ENCODE data around the gene ENG. TPM values are rescaled to one million over a fixed set of nuclear protein-coding genes. Genes with fewer than 3 reads are reported as not detected.
A peak's percentile ranks its signal among the peaks of the same experiment; 100 is the strongest.

ENG gene
- polyA plus RNA-seq, 1 of the 3 experiments (the other 2 are of a cell fraction) = 18.8 TPM

DNA sequence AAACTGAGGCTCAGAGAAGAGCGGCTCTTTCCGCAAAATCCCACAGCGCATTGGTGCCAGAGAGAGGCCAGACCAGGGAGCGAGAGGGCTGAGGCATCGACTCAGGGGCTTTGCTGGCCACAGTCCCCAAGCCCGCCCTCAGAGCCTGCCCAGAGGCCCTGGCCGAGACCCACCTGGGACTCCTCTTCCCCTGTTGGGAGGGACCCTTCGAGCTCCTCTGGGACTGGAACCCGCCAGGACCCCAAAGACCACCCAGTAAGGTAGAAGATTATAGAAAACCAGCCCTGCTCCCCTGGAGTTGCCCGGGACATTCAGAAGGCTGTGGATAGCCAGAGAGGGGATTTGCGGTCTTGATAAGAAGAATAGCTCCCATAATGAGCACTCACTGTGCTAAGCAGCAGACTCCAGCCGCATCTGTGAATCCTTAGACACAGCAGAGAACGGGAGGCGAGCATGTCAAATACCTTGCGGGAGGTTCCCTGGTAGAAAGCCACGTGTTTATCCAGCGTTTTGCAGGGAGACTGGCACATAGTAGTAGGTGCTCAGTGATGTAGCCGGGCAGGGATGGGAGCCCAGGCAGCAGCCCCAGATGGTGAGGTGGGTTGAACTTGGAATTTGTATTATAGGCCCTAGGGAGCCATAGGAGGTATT lies 23.7 kb upstream of the ENG start:
- no peak for DNase-seq
- Histone ChIP-seq H3K36me3 (replicated peaks in 1 of 2; ENCODE audit: control insufficient read depth in 1 of 2, insufficient read depth in 2 of 2, low read length in 1 of 2) (no peaks in the 10 kb centered on the region), H3K4me3 (ENCODE audit: low read depth in 2 of 2, low read length in 1 of 2) (peak overlapping the region; percentile 52 to 71), H4K20me1 (ENCODE audit: insufficient read depth) (no peaks in the 10 kb centered on the region), H3F3A (replicated peaks; ENCODE audit: insufficient read depth) (peaks cover 2% of the 10 kb centered on the region), H3K9ac (peak overlapping the region; percentile 63; the same call in 1 of the 2 replicates), H3K27me3 (ENCODE audit: insufficient read depth) (no peaks in the 10 kb centered on the region), H3K4me1 (ENCODE audit: control insufficient read depth in 1 of 2, insufficient read depth in 2 of 2, low read depth in 1 of 2, low read length in 1 of 2) (peaks cover 9 to 39% of the 10 kb centered on the region in 2 experiments; a peak in 2 of 4 replicates), H3K27ac (ENCODE audit: low read depth in 2 of 2, low read length in 1 of 2) (peak overlapping the region in 1 of 2 experiments; percentile 59; a peak in 1 of 4 replicates), H2AFZ (ENCODE audit: low read depth) (peak overlapping the region; percentile 93), H3K4me2 (peak overlapping the region; percentile 97), H3K79me2 (ENCODE audit: insufficient read depth) (peaks cover 7% of the 10 kb centered on the region; the same call in 1 of the 2 replicates), H3K9me2 (no peaks in the 10 kb centered on the region), H3K9me3 (no peaks in the 10 kb centered on the region)
- TF ChIP-seq, protein P1, sequence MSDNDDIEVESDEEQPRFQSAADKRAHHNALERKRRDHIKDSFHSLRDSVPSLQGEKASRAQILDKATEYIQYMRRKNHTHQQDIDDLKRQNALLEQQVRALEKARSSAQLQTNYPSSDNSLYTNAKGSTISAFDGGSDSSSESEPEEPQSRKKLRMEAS (IDR thresholded peaks at IDR 0.05; ENCODE audit: low read depth) = no peak
- no peak for TF ChIP-seq FOXM1 (IDR thresholded peaks at IDR 0.05; ENCODE audit: low read depth)
- TF ChIP-seq MXI1 (IDR thresholded peaks at IDR 0.05; ENCODE audit: low read depth, low read length) = no peak
- no peak for TF ChIP-seq YY1 (IDR thresholded peaks at IDR 0.05; ENCODE audit: low read depth)
- no peak for TF ChIP-seq TCF12 (IDR thresholded peaks at IDR 0.05)
- POLR2A ChIA-PET = interaction anchor here (0.5 kb wide), 1 partner anchor 280 kb away, joined by 3 read pairs; no protein-coding TSS in a partner anchor
- WGBS (ENCODE audit: low lambda C conversion rate) = 47% methylated on average over 15 of the region's 18 CpGs
- CTCF ChIA-PET = interaction anchor here (0.8 to 5.9 kb wide), 5 partner anchors 8 to 143 kb away, joined by 3 to 31 read pairs (median 12); partner anchors contain the start of genes CDK9, ENG and TOR2A

DNA sequence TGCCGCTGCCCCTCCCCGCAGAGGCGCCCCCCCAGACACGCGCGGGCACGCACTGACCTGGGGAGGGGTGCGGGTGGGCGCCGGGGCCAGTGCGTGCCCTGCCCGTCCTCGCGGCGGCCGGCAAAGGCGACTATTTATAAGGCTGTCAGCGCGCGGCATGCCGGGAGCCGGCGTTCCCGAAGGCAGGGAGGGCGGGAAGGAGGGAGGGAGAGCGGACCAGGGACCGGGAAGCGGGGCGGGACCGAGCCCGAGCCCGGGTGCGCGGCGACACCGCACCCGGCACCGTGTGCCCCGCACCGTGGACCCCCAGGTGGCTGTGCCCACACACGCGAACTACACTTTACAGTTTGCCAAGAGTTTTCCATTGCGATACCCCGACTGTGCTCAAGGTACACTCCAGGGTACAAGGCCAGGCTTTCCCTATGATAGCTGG lies 23.1 kb upstream of the ENG start, which contains the start of gene AK1:
Gene AK1 (minus strand): TSS at position 110 of the 433 bp plus-strand sequence. CDS start 3,058 bp downstream, outside the sequence.
- no peaks in the 10 kb centered on the region for H3K9me2 ChIP-seq
- CTCF ChIA-PET = interaction anchor here (0.8 to 5.9 kb wide), 6 partner anchors 8 to 142 kb away, joined by 3 to 31 read pairs (median 8); partner anchors contain the start of genes CDK9, ENG and TOR2A
- H3K79me2 ChIP-seq (ENCODE audit: insufficient read depth) = peaks cover 7% of the 10 kb centered on the region; the same call in 1 of the 2 replicates
- TF ChIP-seq, protein P2, sequence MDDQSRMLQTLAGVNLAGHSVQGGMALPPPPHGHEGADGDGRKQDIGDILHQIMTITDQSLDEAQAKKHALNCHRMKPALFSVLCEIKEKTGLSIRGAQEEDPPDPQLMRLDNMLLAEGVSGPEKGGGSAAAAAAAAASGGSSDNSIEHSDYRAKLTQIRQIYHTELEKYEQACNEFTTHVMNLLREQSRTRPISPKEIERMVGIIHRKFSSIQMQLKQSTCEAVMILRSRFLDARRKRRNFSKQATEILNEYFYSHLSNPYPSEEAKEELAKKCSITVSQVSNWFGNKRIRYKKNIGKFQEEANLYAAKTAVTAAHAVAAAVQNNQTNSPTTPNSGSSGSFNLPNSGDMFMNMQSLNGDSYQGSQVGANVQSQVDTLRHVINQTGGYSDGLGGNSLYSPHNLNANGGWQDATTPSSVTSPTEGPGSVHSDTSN (IDR thresholded peaks at IDR 0.05) = peak; percentile 53; the same call in 1 of the 2 replicates
- TF ChIP-seq NRF1 (IDR thresholded peaks at IDR 0.05; ENCODE audit: low read depth, low read length) (no peak), FOSL2 (IDR thresholded peaks at IDR 0.05; ENCODE audit: borderline replicate concordance, low read depth) (no peak), POLR2AphosphoS5 (IDR thresholded peaks at IDR 0.05; ENCODE audit: low read depth, low read length) (peak; percentile 50), MXI1 (IDR thresholded peaks at IDR 0.05; ENCODE audit: low read depth, low read length) (peak; percentile 78), GABPA (IDR thresholded peaks at IDR 0.05; ENCODE audit: low read depth) (no peak), CHD2 (IDR thresholded peaks at IDR 0.05; ENCODE audit: low read length, partially characterized antibody) (no peak), TAF1 (IDR thresholded peaks at IDR 0.05; ENCODE audit: borderline replicate concordance, low read depth, low read length) (no peak), SIN3A (IDR thresholded peaks at IDR 0.05; ENCODE audit: borderline replicate concordance, low read depth, low read length) (peak; percentile 79)
- TF ChIP-seq, protein P3, sequence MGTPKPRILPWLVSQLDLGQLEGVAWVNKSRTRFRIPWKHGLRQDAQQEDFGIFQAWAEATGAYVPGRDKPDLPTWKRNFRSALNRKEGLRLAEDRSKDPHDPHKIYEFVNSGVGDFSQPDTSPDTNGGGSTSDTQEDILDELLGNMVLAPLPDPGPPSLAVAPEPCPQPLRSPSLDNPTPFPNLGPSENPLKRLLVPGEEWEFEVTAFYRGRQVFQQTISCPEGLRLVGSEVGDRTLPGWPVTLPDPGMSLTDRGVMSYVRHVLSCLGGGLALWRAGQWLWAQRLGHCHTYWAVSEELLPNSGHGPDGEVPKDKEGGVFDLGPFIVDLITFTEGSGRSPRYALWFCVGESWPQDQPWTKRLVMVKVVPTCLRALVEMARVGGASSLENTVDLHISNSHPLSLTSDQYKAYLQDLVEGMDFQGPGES (IDR thresholded peaks at IDR 0.05; ENCODE audit: low read depth, low read length) = no peak
- TF ChIP-seq, protein P1 (IDR thresholded peaks at IDR 0.05; ENCODE audit: low read depth) = peak; percentile 74
- no peaks in the 10 kb centered on the region for H4K20me1 ChIP-seq (ENCODE audit: insufficient read depth)
- peak within 1 kb of the TSS; percentile 52 to 71 for H3K4me3 ChIP-seq (ENCODE audit: low read depth in 2 of 2, low read length in 1 of 2)
- POLR2A ChIA-PET = no interaction called here
- peak within 1 kb of the TSS in 1 of 2 experiments; percentile 59; a peak in 1 of 4 replicates for H3K27ac ChIP-seq (ENCODE audit: low read depth in 2 of 2, low read length in 1 of 2)
- H3K27me3 ChIP-seq (ENCODE audit: insufficient read depth) = no peaks in the 10 kb centered on the region
- H3F3A ChIP-seq (replicated peaks; ENCODE audit: insufficient read depth) = peaks cover 2% of the 10 kb centered on the region
- 0% methylated on average over 17 of the region's 44 CpGs for WGBS (ENCODE audit: low lambda C conversion rate)
- H2AFZ ChIP-seq (ENCODE audit: low read depth) = peak within 1 kb of the TSS; percentile 93
- H3K9ac ChIP-seq = peak within 1 kb of the TSS; percentile 63
- H3K36me3 ChIP-seq (replicated peaks in 1 of 2; ENCODE audit: control insufficient read depth in 1 of 2, insufficient read depth in 2 of 2, low read length in 1 of 2) = peaks cover 0 to under 1% of the 10 kb centered on the region in 2 experiments
- DNase-seq = peak; percentile 91
- peak within 1 kb of the TSS; percentile 97 for H3K4me2 ChIP-seq
- H3K4me1 ChIP-seq (ENCODE audit: control insufficient read depth in 1 of 2, insufficient read depth in 2 of 2, low read depth in 1 of 2, low read length in 1 of 2) = peaks cover 9 to 39% of the 10 kb centered on the region in 2 experiments; a peak in 2 of 4 replicates
- no peaks in the 10 kb centered on the region for H3K9me3 ChIP-seq

All from SK-N-SH (cell line).